HuH-7.5 (cell line): Measurements from ENCODE around the gene FPGS.
"Not testable (repeated sequence)": the region's sequence is repeated elsewhere in the genome, so short reads cannot be mapped to it uniquely, and the experiment has no call there.

ENCODE experiments used
- DNase-seq: peaks from one replicate; pipeline ENCODE4 v3.0.0; 2011; ENCODE audit warnings: low spot score

The FPGS gene, protein sequence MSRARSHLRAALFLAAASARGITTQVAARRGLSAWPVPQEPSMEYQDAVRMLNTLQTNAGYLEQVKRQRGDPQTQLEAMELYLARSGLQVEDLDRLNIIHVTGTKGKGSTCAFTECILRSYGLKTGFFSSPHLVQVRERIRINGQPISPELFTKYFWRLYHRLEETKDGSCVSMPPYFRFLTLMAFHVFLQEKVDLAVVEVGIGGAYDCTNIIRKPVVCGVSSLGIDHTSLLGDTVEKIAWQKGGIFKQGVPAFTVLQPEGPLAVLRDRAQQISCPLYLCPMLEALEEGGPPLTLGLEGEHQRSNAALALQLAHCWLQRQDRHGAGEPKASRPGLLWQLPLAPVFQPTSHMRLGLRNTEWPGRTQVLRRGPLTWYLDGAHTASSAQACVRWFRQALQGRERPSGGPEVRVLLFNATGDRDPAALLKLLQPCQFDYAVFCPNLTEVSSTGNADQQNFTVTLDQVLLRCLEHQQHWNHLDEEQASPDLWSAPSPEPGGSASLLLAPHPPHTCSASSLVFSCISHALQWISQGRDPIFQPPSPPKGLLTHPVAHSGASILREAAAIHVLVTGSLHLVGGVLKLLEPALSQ

DNA sequence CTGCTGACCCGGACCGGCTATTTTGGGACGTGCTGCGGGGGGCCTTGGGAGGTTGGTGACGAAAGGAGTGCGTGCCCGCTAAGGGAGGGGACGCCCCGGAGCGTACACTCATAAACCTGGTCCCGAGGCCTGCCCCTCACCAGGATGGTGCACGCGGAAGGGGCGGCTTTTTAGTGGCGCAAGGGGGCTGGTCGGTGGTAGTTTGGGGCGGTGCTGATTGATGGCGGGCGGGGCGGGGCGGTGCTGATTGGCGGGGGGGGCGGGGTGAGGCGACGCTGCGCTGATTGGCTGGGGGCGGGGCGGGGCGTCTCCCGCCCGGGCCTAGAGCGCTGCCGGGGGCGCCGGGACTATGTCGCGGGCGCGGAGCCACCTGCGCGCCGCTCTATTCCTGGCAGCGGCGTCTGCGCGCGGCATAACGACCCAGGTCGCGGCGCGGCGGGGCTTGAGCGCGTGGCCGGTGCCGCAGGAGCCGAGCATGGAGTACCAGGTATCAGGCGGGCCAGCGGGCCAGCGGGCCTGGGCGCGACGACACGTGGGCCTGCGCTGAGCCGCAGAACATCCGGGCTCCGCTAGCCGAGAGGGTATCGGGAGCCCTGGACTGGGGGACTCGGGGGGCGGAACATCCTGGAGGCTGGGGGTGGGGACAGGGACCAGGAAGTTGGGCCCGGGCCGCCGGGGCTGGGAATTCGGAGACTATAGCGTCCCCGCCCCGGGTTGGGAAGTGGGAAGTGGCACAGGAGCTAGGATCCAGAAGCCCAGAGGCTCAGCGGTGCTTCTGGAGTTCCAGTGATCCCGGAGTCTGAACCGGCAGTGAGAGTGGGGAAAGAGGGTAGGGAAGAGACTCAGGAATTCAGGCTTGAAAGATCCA, at the start of gene FPGS:
Gene FPGS, plus strand, starts transcription at position 307 of the 868 bp plus-strand sequence. Its CDS starts 43 bp downstream, at position 350.
- DNase-seq, result peak; percentile 99

GRCh38 chr9:127753148-127753547, 49.5 kb upstream of the FPGS start:
- DNase-seq, result no peak

GRCh38 chr9:127753622-127754021, 49.1 kb upstream of the FPGS start:
- DNase-seq, result no peak

GRCh38 chr9:127754099-127755060, 48.3 kb upstream of the FPGS start:
- DNase-seq, result no peak

DNA sequence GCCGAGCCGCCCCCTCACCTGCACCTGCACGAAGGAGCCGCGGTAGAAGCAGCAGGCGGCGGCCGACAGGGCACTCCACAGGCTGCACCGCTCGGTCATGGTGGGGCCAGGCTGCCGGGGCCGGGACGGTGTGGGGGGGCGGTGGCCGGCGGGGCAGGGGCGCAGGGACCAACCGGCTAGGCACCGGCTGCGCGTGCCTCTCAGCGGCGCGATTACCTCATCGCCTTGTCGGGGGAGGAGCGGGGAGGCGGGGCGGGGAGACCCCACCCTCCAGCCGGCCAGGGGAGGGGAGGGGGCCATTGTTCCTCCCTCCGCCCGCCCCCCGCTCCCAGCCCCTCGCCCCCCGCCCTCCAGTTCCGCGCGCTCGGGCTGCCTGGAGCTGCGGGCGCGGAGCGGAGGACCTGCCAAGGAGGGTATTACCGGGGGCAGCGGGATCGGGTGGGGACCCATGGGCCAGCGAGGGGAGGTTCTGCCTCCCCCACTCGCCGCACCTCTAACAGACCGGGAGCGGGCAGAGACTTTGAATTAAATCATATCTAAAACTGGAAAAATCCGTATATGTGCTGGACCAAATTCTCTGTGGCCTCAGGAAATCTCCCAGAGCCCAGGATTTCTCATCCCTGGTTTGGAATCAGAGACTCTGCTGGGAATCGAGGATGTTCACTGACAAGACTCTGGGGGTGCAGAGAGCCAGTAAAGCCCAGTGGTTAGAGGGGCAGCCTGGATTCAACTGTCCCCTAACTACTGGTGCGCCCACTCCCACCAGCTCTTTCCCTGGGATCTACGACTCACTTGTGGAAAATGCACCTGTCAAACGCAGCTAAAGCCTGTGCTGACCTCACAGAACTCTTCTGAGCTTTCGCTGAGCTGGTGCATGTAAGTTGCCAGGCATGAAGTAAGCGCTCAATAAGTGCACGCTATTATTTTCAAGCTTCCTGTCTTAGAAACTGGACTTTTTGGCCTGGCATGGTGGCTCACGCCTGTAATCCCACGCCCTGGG, 47.3 kb upstream of the FPGS start:
- no peak for DNase-seq

- no peak for DNase-seq
Measured at GRCh38 chr9:127756233-127756632, 46.4 kb upstream of the FPGS start.

DNA sequence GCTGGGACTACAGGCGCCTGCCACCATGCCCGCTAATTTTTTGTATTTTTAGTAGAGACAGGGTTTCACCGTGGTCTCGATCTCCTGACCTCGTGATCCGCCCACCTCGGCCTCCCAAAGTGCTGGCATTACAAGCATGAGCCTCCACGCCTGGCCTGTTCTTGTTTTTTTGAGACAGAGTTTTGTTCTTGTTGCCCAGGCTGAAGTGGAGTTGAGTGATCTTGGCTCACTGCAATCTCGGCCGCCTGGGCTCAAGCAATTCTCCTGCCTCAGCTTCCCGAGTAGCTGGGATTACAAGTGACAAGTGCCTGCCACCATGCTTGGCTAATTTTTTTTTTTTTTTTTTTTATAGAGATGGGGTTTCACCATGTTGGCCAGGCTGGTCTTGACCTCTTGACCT, 45.9 kb upstream of the FPGS start:
- DNase-seq, result not testable (repeated sequence)

DNA sequence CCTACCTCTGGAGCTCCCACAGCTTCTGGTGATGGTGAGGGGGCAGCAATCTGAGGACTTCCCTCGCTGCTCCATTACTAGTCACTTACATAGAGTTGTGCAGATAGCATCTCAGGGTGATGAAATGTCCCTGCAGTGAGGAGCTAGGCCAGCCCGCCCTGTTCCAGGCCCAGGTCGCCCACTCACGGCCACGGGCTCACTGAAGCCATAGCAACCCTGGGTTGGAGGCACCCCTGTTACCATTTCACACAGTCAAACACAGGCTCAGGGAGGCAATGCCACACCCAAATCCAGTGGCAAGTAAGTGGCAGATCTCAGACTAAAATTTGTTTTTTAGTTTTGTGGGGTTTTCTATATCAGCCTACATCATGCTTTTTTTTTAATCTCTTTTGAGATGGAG, 43.8 kb upstream of the FPGS start:
- no peak for DNase-seq

- DNase-seq, result no peak
Measured at GRCh38 chr9:127761061-127761460, 41.6 kb upstream of the FPGS start.

GRCh38 chr9:127761491-127761956, 41.2 kb upstream of the FPGS start:
- DNase-seq, result no peak

GRCh38 chr9:127762111-127762676, 40.5 kb upstream of the FPGS start:
- no peak for DNase-seq

DNA sequence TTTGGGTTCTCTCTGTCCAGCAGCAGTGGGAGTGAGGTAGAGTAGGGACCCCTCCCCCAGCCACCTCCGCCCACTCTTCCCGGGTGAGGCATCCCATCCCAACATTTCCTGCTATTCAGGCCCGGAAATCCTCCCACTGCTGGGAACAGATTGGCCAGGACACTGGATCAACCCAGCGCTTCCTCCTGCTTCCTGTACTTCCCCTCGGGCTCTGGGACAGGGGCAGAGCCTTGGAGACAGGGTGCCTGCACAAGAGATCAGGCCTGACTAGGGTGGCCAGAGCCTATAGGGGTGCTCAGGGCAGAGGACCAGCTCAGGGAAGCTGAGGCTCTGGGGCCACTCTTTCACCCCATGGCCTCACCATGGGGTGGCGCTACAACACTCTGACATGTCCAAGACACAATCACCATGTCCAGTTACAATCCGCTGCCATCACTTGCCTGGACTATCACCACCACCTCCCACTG, 38.7 kb upstream of the FPGS start:
- no peak for DNase-seq

DNA sequence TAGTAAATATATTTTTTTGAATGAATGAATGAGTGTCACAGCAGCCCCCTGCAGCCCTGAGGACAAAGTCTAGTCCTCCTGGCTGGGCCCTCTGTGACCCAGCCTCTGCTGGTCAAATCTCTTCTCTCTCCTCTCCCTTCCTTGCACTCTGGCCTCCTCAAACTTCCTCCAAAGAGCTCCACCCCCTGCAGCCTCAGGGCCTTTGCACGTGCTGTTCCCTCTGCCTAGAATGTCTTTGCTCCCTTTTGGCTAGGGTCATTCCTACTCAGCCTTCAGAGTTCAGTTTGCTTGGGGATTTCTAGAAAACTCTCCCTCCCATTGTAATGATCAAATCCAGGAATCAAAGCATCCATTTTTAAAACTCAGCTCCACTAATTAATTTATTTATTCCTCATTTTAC, 37.3 kb upstream of the FPGS start:
- no peak for DNase-seq

DNA sequence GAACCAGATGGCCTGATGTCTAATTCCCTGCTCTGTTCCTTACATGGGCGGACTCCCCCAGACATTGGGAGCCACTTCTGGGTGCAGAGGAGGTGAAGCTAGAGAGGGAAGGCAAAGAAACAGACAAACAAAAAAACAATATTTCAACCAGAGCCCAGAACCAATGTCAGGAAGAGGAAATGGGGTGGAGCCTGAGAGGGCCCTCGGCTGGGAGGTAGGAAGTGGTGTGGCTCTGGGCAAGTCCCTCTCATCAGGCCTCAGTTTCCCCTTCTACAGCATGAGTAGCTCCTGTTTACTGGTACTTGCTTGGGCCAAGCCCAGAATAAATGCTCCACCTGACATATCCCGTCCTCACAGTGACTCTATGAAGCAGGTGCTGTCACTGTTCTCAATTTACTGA, 35.3 kb upstream of the FPGS start:
- no peak for DNase-seq

GRCh38 chr9:127767909-127768331, 34.8 kb upstream of the FPGS start:
- no peak for DNase-seq

DNA sequence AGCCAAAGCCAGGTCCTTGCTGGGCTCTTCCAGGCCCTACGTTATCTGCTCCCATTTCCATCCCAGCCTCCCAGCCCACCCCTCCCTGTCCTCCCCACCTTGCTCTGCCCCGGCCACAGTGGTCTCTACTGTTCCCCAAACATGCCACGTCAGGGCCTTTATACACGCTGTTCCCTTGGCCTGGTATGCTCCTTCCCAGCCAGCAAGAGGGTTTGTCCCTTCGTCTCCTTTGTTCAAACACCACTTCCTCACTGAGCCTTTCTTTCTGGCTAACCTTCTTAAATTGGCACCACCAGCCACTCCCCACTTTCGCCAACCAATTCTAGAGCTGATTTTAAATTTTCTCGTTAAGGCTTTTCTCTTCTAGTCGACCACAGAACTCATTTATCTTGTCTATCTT, 34.0 kb upstream of the FPGS start:
- no peak for DNase-seq

DNA sequence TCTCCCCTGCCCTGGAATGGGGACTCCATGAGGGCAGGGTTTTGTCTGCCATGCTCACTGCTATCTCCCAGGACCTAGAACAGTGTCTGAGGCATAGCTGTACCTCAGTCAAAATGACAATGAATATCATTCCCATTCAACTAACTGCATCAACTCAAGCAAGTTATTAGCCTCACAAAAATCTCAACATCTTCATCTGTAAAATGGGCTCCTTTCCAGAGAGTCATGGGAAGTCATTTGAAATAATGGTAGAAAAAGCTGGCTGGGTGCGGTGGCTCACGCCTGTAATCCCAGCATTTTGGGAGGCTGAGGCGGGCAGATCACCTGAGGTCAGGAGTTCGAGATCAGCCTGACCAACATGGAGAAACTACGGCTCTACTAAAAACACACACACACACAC, 33.6 kb upstream of the FPGS start:
- no peak for DNase-seq

- no peak for DNase-seq
Measured at GRCh38 chr9:127769929-127770582, 32.6 kb upstream of the FPGS start.

GRCh38 chr9:127770583-127770904, 32.1 kb upstream of the FPGS start:
- no peak for DNase-seq
